Lower leg skin (tissue), 4 donors: ENCODE measurements around the gene FMO3. TPM values are rescaled to one million over a fixed set of nuclear protein-coding genes. Genes with fewer than 3 reads are reported as not detected.

Experiments
- DNase-seq, 2 donors: peaks; one replicate each; pipeline ENCODE4 v3.0.0-alpha.2; 2019; ENCODE audit warnings: low spot score in 2 of 2
- H3K4me3 ChIP-seq: fragments of 200-600 bp; sonication (generic); 2 replicates; pipeline ENCODE4 v1.5.1; 2017; ENCODE audit warnings: mild to moderate bottlenecking, low read depth; ENCODE audit not compliant: poor library complexity, severe bottlenecking
- CTCF ChIP-seq, 3 donors: fragments of 450-650 bp; IDR thresholded peaks; one replicate each; pipeline ENCODE4 v1.5.1; 2016; ENCODE audit warnings: antibody characterized with exemption in 3 of 3, mild to moderate bottlenecking in 3 of 3, moderate library complexity in 2 of 3
- POLR2A ChIP-seq, 2 donors: fragments of 450-650 bp; IDR thresholded peaks; one replicate each; pipeline ENCODE4 v1.6.1; 2016 to 2017; ENCODE audit warnings: antibody characterized with exemption in 2 of 2, mild to moderate bottlenecking in 1 of 2, moderate library complexity in 1 of 2
- WGBS, 2 donors: methylation state at CpG; one replicate each; pipeline ENCODE4 v1.1.5; 2018; 5-methylcytosine and 5-hydroxymethylcytosine counted together
- intact Hi-C: fragments of 100-400 bp; cut with DNase I; formaldehyde crosslinking; loops from one replicate; pipeline ENCODE4 v1.15.0; 2023; ENCODE audit warnings: low total_unique reads
- total RNA-seq, 4 donors: library from RNA; depleted of rRNA; stranded (reverse); fragments of >200 nt; gene quantifications; one replicate each; pipeline ENCODE4 v1.1.0, GENCODE V29; 2016

FMO3 gene
- total RNA-seq, 4 donors from 2014 or later = 0.84 to 3.2 (median 2.1) TPM

- H3K4me3 ChIP-seq = no peak overlapping the region
- 84 to 88% methylated on average over 1 of the region's 1 CpG for WGBS, 2 donors
- DNase-seq = no peak
- TF ChIP-seq POLR2A (IDR thresholded peaks at IDR 0.05) (no peak), CTCF (IDR thresholded peaks at IDR 0.05) (no peak)
- intact Hi-C loops = no loop called here
Measured at GRCh38 chr1:171116676-171117075, 26.0 kb downstream of the FMO3 start.

- intact Hi-C loops = no loop called here
- no peak for DNase-seq
- no peak overlapping the region for H3K4me3 ChIP-seq
- 87 to 90% methylated on average over 6 of the region's 6 CpGs for WGBS, 2 donors
- no peak for TF ChIP-seq POLR2A (IDR thresholded peaks at IDR 0.05)
- no peak for TF ChIP-seq CTCF (IDR thresholded peaks at IDR 0.05)
Measured at GRCh38 chr1:171117085-171117484, 26.4 kb downstream of the FMO3 start.

- 83 to 88% methylated on average over 2 of the region's 2 CpGs for WGBS, 2 donors
- intact Hi-C loops = no loop called here
- H3K4me3 ChIP-seq = no peak overlapping the region
- no peak for DNase-seq
- TF ChIP-seq CTCF (IDR thresholded peaks at IDR 0.05) = no peak
- no peak for TF ChIP-seq POLR2A (IDR thresholded peaks at IDR 0.05)
Measured at GRCh38 chr1:171119648-171120047, 28.9 kb downstream of the FMO3 start.

GRCh38 chr1:171122299-171122698 lies 31.6 kb downstream of the FMO3 start:
- DNase-seq = no peak
- H3K4me3 ChIP-seq = no peak overlapping the region
- intact Hi-C loops = no loop called here
- TF ChIP-seq POLR2A (IDR thresholded peaks at IDR 0.05) (no peak), CTCF (IDR thresholded peaks at IDR 0.05) (no peak)

- intact Hi-C loops = no loop called here
- no peak for DNase-seq
- H3K4me3 ChIP-seq = no peak overlapping the region
- TF ChIP-seq POLR2A (IDR thresholded peaks at IDR 0.05) (no peak), CTCF (IDR thresholded peaks at IDR 0.05) (no peak)
Measured at GRCh38 chr1:171122893-171123292, 32.2 kb downstream of the FMO3 start.

- peak; percentile 80 to 90 for DNase-seq
- H3K4me3 ChIP-seq = no peak overlapping the region
- intact Hi-C loops = no loop called here
- WGBS, 2 donors = 25 to 44% methylated on average over 4 of the region's 4 CpGs
- TF ChIP-seq CTCF (IDR thresholded peaks at IDR 0.05) = no peak
- TF ChIP-seq POLR2A (IDR thresholded peaks at IDR 0.05) = no peak
Measured at GRCh38 chr1:171126504-171126903, 35.8 kb downstream of the FMO3 start.
